Cerebellar cortex (tissue), 1 donor: ENCODE measurements around the gene SIT1.
A peak's percentile ranks its signal among the peaks of the same experiment; 100 is the strongest.
"Not testable (repeated sequence)": the region's sequence is repeated elsewhere in the genome, so short reads cannot be mapped to it uniquely, and the experiment has no call there.

Experiments used
- DNase-seq: peaks from one replicate; pipeline ENCODE4 v3.0.0-alpha.2; 2015; ENCODE audit warnings: low spot score

Gene SIT1

GRCh38 chr9:35637427-35637955, 13.2 kb downstream of the SIT1 start:
- not testable (repeated sequence) for DNase-seq

- DNase-seq, result not testable (repeated sequence)
Measured at GRCh38 chr9:35636877-35637246, 13.9 kb downstream of the SIT1 start.

- no peak for DNase-seq
Measured at GRCh38 chr9:35636135-35636876, 14.4 kb downstream of the SIT1 start.

GRCh38 chr9:35635730-35636129, 15.0 kb downstream of the SIT1 start:
- DNase-seq, result no peak

- DNase-seq, result no peak
Measured at GRCh38 chr9:35629597-35629996, 21.1 kb downstream of the SIT1 start.

GRCh38 chr9:35628389-35628991, 22.2 kb downstream of the SIT1 start:
- no peak for DNase-seq

- no peak for DNase-seq
Measured at GRCh38 chr9:35627575-35627974, 23.2 kb downstream of the SIT1 start.

GRCh38 chr9:35619800-35620158, 31.0 kb downstream of the SIT1 start:
- DNase-seq, result no peak

- no peak for DNase-seq
Measured at GRCh38 chr9:35618854-35619799, 31.6 kb downstream of the SIT1 start.

GRCh38 chr9:35618325-35618727, 32.4 kb downstream of the SIT1 start, which contains the start of gene CD72:
TSS of gene CD72 (minus strand) at chr9:35618413. CDS start at chr9:35618303, 110 bp downstream.
- DNase-seq, result no peak

GRCh38 chr9:35617548-35617947, 33.2 kb downstream of the SIT1 start:
- no peak for DNase-seq

- no peak for DNase-seq
Measured at GRCh38 chr9:35616681-35617459, 33.9 kb downstream of the SIT1 start.

- DNase-seq, result no peak
Measured at GRCh38 chr9:35615981-35616680, 34.6 kb downstream of the SIT1 start.

- DNase-seq, result no peak
Measured at GRCh38 chr9:35612843-35613242, 37.9 kb downstream of the SIT1 start.

- DNase-seq, result not testable (repeated sequence)
Measured at GRCh38 chr9:35612066-35612465, 38.7 kb downstream of the SIT1 start.

GRCh38 chr9:35611230-35611797, 39.4 kb downstream of the SIT1 start:
- DNase-seq, result peak; percentile 66

GRCh38 chr9:35609820-35610163, 40.9 kb downstream of the SIT1 start:
- DNase-seq, result no peak

GRCh38 chr9:35609001-35609819, 41.5 kb downstream of the SIT1 start:
- no peak for DNase-seq

- DNase-seq, result no peak
Measured at GRCh38 chr9:35608221-35608620, 42.5 kb downstream of the SIT1 start.

GRCh38 chr9:35606726-35607125, 44.0 kb downstream of the SIT1 start:
- DNase-seq, result no peak
